DMS153 (cell line): ENCODE results near the gene CEBPE.

ENCODE experiments used
- DNase-seq: peaks from one replicate; lab custom pipeline; 2025; lab: John Stamatoyannopoulos, UW

The CEBPE gene

DNA sequence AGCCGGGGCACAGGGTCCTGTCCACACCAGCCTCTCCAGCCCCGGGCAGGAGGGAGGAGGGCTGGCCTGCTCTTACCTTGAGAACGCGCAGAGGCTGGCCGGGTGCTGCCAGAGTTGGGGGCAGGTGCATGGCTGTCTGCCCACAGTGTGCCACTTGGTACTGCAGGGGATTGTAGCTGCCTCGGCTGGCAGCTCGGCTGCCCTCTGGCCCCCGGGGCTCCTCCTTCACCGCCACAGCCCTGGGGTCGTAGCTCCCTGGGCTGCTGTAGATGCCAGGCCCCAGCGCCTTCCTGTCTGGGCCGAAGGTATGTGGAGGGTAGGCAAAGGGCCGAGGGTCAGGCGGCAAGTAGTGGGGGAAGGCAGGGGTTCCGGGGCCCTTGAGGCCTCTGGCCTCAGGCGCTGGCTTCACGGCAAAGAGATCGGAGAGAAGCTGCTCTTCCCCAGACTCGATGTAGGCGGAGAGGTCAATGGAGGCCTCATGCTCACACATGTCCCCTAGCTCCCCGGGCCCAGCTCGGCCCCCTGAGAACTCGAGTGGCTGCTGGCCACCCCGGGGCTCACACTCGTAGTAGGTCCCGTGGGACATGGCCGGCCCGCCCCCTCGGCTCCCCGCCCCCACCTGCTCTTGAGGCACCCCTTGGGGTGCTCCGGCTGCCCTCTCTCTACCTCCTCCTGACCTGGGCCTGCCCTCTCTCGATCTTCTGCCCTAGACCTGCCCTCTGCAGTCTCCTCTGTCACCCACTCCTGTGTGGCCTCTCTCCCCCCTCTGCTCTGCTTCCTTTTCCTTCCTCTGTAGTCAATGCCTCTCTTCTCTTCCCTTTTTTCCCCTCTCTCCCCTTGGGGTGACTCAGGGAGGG is at the start of gene CEBPE:
Gene CEBPE, minus strand, starts transcription at position 750 of the 857 bp plus-strand sequence. Its CDS starts 164 bp downstream, at position 586.
- DNase-seq, result no peak

DNA sequence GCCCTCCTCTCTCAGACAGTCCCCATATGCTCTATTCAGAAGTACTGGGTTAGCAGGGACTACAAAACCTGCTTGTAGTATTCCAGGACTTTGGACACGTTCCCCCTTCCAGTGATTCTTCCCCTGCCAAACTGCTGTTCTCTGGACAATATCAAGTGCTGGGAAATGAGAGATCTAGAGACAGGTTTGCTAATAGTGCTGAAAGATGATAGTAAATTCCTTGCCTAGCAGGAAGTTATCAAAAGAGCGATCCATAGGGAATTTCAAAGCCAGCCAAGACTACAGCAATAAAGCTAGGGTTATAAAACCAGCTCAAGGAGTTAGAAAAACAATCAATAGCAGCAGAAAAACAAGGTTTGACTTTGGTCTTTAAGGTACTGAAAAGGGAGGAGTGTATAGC is 49.2 kb upstream of the CEBPE start:
- no peak for DNase-seq

DNA sequence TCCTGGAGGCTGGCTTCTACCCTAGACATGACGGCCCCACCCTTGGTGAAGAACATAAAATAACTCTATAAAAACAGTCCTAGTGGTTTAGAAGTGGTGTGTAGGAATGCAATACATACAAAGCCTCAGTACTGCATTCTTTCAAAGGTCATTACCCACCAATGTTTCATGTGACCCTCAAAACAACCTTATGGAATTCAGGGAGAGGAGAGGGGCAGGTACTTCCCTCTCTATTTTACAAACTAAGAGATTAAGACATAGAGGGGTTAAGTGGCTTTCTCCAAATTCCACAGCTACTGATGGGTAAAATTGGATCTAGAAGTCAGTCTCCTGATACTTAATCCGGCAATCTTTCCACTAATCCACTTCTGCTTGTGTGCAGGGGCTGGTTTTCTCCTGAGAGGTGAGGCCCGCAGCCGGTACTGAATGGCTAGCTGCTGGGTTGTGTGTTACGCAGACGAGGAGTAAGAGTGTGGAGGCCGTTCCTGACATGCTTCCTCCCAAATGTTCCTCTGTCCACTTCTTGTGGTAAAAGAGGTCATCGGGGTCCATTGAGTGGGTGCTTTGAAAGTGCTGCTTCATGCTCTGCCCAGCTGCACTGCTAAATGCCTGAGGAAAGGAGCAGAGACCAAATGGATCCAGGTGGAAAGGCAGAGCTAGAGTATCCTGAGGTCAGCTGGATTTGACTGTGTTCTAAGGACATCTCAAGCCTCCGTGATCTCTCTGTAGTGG is 48.2 kb upstream of the CEBPE start:
- no peak for DNase-seq

DNA sequence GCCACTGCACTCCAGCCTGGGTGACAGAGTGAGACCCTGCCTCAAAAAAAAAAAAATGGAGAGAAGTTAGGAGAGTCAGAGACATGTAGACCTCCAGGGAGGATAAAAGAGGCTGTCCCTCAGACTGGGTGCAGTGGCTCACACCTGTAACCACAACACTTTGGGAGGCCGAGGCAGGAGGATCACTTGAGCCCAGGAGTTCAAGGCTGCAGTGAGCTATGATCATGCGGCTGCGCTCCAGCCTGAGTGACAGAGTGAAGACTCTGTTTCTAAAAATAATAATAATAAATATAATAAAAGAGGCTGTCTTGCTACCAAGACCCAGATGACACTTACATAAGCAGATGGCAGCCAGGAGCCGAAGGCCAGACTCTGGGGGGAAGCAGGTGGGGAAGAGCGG is 45.9 kb upstream of the CEBPE start:
- no peak for DNase-seq

DNA sequence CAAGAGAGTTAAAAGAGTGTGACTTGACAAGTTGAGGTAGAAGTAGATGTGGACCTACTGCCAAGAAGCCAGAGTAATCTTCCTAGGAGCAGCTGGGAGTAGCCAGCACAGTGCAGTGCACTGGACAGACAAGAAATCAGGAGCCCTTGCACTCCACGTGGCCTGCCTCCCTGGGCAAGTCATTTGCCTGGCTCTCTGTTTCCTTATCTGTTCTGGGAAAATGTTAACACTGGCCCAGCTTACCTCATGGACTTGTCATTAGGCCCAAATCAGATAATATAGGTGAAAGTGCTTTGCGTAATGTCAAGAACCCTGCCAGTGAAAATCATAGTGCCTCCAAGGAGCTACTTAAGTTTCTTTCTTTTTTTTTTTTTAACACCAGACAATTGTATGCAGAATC is 45.2 kb upstream of the CEBPE start:
- no peak for DNase-seq

DNA sequence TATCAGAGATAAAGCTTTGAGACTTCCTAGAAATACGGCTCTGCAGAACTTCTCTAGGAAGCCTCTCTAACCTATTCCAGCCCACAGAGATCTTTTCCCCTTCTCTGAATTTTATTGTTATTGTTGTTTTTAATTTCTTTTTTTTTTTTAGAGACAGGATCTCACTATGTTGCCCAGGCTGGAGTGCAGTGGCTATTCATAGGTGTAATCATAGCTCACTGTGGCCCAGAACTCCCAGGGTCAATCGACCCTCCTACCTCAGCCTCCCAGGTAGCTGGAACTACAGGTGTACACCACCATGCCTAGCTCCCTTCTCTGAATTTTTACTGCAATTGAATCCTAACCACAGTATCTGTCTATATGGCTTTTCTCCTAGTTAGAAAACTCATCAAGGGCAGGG is 44.8 kb upstream of the CEBPE start:
- DNase-seq, result no peak

DNA sequence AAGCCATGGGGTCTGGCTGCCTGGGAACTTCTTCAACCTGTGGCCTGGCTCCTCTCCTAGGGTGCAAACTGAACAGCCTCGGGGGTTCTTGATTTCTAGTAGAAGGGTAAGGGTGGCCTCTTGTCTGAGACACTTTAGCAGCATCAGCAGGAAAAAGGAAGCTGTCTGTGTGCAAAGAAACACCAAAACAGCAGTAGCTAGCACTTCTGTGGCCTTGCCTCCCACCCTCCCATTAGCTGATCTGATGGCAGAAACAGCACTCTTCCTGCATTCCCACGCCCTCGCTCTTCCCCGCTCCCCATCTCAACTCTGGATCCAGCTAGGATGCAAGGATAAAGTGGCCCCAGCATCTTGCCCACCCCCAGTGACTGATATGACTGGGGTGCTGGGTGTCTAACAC is 43.7 kb upstream of the CEBPE start:
- DNase-seq, result no peak

DNA sequence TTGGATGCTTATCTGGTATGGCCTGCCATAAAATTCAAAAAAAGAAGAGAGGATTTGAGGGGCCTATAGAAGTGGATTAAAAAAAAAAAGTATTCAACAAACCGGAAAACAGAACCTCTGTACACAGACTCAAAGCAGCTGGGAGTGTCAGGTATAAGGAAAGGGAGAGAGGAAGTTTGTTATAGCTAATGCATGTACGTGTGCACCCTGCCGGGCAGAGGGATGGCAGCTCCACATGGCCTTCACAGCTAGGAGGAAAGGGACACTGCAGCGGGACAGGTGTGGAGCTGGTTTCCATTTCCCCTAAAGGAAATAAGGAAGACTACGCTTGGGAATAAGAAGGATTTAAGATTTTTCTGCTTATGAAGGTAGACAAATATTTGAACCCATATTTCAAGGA is 43.0 kb upstream of the CEBPE start:
- DNase-seq, result no peak

DNA sequence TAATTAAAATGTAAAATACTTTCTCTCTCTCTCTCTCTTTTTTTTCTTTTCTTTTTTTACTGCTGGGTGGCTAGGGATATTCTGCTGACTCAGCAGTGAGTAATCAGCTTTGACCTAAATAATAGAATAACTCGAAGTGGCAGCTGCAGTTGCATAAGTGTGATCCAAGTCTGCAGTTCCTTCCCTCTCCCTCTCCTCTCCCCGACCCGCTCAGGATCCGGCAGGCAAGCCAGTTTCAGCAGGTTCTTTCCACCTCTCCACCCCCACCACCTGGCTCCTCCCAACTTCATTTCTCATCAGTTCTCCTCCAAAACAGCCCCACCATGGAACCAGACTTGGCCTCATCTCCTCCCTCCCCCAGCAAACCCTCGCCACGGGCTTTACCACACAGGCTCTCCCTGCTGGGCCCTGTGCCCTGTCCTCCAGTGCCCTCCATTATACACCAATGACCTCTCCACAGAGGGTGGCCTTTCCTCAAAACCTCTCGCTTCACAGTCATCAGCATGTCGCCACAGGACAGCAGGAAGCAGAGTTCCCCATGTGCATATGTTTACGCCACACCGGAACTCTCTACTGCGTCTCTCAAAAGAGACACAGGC is 42.0 kb upstream of the CEBPE start:
- no peak for DNase-seq

DNA sequence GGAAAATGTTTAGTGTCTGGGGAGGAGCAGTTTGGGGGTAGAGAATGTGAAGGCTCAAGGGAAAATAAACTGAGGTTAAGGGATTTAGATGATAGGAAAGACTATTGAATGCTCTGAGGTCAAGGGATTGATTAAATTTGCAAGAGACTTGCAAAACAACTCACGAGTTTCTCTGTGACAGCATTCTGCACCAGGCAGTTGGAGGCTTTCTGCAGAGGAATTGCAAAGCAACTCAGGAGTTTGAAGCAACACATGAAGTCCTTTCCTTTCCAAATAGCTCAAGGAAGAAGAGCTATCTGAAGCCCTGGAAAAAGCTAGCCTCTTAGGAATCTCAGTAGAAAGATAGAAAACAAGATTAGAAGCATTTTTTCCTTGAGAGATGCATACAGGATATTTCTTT is 40.5 kb upstream of the CEBPE start:
- DNase-seq, result no peak

DNA sequence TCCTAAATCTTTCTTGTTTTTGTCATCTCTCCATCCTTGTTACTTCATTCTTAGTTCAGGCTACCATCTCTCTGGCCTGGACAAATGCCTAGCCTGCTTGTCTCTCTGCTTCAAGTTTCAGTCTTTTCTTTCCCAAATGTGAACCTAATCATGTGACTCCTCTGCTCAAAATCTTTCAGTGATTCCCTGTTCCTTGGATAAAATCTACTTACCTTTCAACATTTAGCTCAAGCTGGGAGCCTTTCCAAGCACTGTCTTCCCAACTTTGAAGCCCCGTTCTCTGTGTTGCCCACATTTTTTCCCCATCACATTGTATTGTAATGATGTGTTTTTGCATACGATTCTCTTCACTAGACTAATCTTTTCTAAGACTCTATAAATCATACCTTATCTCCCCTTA is 39.7 kb upstream of the CEBPE start:
- no peak for DNase-seq

DNA sequence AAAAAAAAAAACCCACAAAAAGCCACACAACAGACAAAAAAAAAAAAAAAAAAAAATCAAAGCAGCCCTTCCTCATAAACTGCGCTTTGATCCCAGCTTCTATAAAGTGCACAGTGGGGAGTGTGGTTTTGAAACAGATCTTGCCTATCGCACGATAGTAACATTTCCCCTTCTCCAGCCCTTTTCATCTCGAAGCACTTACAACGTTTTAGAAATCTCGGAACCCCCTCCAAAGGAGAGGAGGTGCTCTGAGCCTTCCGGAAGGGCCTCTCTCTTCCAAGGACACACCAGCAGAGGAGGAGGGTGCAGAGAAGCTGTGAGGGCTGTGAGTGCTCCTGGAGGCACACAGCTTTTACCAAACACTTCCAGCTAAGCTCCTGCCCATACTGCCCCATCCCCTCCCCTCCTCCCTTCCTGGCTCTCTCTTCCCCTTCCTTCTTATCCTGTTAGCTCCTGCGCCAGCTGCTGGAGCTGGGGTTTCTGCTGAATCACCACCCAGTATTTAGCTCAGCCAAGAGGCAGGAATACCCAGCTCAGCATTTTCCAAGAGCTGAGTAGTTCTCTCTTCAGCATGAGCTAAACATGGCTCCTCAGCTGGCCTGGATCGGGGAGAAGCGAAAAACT is 36.0 kb upstream of the CEBPE start:
- peak; percentile 25 for DNase-seq

DNA sequence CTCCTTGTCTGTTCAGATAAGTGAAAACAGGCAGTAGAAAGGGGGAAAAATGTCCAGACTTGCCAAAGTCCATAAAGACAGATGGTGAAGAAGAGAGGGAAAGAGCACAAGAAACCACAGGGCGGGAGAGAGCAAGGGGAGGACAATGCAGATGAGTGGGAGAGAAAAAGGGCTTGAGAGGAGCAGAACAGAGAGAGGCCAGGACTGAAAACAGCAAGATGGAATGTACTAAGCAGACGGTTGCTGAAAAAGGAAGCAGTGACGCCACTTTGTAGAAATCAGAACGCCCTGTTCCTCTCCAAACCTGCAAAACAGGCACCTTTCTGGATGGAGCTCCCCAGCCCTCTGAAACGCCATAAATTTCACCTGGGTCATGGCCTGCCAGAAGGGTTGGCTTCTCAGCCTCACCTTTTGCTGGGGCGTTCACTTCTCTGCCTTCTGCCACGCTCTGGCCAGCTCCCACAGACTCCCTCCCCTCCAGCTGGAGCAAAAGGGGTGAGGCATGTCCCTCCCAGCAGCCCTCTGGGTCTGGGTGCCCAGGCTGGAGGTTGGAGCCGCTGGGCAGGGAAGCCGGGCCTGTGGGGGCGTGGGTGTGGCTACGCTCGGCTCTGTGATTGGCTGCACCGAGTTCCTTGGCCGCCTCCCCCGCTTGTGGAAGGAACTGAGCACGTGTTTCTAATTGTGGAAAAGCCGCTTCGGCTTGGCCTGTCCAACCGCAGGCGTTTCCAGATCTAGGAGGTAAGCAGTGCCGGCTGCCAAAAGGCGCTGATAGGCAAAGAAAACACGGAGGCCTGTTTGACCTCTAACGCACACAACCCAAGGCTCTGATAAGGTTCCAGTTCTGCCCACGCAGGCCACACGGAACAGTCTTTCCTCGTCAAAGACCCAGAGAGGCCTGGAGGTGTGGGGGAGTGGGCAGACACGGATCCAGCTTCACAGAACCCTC is 35.1 kb upstream of the CEBPE start:
- DNase-seq, result no peak

DNA sequence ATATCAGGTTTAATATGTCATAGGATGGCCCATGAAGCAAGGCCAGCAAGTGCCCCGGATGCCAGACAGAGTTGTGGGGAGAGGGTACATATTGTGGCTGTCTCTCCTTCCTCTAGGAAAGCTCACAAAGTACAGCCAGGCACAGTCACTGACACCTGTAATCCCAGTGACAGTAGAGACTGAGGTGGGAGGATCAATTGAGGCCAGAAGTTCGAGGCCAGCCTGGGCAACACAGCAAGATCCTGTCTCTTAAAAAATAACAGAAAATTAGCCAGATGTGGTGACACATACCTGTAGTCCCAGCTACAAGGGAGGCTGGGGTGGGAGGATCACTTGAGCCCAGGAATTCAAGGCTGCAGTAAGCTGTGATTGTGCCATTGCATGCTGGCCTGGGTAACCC is 32.3 kb upstream of the CEBPE start:
- no peak for DNase-seq

DNA sequence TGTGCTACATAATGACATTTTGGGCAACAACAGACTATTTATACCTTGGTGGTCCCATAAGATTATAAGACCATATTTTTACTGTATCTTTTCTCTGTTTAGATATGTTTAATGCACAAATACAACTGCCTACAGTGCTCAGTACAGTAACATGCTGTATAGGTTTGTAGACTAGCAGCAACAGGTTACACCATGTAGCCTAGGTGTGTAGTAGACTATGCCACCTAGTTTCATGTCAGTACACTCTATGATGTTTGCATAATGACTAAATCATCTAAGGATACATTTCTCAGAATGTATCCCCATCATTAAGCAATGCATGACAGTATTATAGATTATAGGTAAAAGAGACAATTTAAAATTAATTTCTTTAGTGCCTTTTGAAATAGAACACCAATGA is 30.7 kb upstream of the CEBPE start:
- DNase-seq, result no peak

DNA sequence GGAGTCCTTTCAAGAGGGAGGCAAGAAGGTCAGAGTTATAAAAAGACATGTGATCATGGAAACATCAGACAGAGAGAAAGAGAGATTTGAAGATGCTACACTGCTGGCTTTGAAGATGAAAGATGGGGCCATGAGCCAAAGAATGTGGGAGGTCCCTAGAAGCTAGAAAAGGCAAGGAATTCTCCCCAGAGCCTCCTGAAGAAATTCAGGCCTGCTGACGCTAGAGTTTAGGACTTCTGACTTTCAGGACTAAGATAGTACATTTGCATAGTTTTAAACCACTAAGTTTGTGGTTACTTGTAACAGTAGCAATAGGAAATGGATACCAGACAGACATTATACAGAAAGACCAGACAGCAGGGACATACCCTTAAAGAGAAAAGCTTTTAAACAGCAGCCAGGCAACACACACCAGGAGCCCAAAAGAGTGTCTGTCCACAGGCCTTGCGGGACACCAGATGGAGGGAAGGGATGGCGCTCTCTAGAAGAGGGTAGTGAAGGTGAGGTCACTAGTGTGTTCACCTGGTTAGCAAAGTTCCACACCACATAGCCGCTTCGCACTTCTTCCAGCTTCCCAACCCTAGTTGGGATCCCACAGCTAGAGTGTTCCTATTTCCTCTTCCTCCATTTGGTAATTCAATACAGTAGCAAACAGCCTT is 29.7 kb upstream of the CEBPE start:
- DNase-seq, result no peak

DNA sequence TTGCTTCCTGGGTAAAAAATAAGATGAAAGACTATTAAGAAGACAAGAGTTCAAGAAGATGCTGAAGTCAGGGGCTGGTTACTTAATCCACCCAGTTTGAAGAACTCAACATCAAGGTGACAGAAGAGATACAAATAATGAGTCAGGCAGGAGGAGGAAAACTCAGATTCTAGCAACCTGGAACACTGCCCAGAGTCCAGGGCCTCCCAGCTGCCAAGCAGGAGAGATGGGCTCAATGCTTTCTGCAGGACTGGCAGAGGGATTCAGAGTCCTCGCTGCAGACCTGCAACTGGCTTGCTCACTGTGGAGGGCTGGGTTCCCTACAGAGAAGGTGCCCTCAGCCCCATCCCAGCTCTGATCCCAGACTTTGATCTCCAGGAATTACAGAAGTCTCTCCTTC is 28.6 kb upstream of the CEBPE start:
- no peak for DNase-seq

DNA sequence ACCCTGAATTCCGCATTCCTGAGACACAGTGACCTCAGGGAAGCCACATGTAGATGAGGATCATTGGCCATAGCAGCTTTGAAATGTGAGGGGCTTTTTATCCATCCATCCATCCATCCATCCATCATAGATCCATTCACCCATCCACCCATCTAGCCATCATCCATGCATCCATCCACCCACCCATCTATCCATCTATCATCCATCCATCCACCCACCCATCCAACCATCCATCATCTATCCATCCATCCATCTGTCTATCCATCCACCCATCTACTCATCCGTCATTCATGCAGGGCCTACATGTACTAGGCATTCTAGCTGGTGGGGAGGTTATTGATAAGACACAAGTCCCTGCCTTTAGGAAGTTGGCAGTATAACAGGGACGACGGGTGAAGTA is 27.9 kb upstream of the CEBPE start:
- no peak for DNase-seq

DNA sequence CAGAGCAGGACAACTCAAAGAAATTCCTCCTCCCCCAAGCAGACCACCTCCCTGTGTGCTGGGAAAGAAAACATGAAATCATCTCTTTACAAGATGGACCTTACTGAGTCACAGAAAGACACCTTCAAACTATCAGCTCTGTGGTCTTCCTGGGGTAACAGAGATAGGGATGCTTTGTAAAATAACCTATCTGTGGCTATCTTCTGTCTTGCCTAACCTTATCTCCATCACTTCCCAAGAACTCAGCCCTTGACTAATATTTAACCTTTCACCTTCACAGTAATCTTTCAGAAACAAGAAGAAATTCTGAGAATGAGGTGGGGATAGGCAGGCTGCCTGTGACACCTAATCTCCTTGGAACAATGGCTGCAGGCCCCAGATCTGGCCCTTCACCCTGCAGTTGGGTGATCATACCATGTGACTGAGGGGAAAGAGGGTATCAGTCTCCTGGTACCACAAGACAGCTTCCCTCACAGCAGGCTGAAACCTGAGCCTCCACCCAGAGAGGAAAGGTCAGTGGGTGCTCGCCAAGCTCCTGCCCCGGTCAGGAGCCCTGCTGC is 27.4 kb upstream of the CEBPE start:
- DNase-seq, result no peak

DNA sequence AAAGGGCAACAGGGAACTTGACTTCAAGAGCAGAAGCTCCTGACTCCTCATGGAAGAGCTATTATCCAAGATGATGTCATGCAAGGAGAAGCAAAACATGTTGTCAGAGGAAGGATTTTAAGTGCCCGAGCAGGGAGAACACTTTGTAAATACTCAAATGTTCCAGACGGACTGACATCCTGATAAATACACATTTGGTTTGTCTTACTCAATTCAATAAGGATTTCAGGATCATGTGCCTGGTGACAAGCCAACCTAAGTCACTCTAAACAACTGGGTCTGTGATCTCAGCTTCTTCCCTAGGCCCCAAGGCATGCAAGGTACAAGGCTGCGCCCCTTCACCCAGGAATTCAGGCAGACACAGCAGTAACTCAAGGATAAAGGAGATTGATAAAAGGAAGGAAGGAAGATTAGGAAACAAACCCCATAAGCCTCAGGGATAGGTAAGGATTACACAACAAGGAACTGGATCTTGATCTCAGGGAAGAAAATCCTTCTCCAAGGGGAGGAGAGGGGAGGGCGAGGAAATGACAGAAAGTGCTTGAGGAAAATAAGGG is 26.8 kb upstream of the CEBPE start:
- no peak for DNase-seq
